Urothelium cell line (cell line): ENCODE data around the gene EIF3I.
A peak's percentile ranks its signal among the peaks of the same experiment; 100 is the strongest.

Experiments used
- DNase-seq: peaks from one replicate; pipeline ENCODE4 v3.0.0; 2011; ENCODE audit warnings: low spot score, mixed read lengths
- FAIRE-seq: peaks from 2 replicates; lab custom pipeline; 2011; peaks lifted over from hg19 to GRCh38; lab: Jason Lieb, UNC

The EIF3I gene

DNA sequence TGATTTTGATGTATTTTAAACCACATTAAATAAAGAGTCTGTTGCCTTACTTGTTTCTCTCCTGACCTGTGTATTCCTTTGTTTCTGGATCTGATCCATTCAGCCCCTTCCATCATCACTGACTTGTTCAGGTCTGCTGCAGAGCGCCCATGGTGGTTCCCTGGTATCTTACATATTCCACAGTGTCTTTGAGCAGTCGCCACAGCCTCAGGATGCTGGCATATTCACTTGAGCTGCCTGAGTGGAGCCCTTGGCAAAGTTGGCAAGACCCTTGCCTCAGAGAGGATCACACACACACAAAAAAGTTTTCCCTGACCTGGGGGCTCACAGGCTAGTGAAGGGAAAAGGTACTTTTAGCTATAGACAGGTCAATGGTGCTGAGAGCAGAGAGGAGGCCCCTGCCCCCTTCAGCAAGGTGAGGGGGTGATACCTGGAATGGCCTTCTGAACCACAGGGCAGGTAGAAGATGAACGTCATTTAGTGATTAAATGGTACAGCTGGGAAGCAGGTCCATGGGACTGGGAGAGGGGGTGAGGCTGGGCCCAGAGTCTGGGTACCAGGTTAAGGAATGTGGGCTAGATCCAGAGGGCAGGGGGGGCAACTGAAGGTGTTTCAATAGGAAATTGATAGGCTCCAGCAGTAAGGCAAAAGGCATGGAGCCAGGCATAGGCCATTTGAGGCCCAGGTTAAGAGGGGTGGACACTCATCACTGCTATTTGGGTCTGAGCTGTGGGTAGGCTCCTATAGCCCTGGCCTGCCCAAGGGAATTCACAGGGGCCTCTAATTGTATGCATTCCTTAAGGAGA, 23.8 kb upstream of the EIF3I start:
- FAIRE-seq (no peak), DNase-seq (no peak)

DNA sequence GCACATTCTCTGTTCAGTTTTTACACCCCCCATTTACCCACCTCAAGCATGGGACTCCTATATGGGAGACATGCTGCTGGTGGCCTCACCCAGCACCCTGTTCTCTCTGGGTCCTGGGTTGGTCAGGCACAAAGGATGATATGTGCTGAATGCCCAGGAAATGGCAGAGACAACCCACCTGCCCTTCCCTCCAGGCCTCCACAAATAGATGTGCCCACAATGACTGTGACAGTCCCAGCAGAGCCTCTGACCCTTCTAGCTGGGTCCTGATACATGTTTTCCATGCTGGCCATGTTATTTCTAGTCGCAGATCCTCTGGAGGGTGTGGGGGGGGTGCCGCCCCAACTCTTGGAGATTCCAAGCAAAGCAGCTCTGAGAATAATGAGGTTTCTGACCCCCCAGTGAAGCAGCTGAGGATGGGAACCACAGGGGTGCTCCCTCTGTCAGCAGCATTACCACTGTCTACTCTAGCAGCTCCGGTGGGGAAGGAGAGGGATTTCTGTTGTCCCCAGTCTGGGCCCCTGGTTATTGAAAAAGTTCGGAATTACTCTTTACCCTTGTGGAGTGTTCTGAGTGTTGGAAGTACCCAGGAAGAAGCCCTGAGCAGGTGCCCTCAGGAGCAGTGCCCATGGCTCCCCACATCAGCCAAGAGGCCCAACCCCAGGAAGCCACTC, 23.0 kb upstream of the EIF3I start:
- DNase-seq (no peak), FAIRE-seq (no peak)

DNA sequence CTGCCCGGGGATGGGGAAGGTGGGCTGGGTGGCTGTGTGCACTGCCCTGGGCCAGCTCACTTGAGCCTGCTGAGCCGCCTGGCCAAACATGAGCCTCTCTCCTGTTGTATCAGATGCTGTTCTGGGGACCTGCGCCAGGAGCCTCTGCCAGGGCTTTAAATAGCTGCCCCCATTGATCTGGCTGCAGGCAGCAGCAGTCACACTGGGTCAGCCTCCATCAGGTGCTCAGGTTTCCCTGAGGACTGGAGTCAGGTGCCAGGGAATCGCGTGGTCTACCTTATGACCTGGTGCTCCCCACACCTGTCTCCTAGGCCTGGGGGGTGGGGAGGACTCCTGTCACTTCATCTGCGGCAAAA, 22.5 kb upstream of the EIF3I start:
- no peak for FAIRE-seq
- no peak for DNase-seq

- DNase-seq, result peak; percentile 54
Measured at GRCh38 chr1:32200226-32201010, 21.8 kb upstream of the EIF3I start, which contains the start of gene CCDC28B. Gene CCDC28B, plus strand, starts transcription at chr1:32200595. Its CDS starts 1,341 bp downstream, at chr1:32201936.

GRCh38 chr1:32201011-32201855, 21.0 kb upstream of the EIF3I start:
- DNase-seq, result no peak
- FAIRE-seq, result no peak

More at GRCh38 chr1:32200226-32201010, 21.8 kb upstream of the EIF3I start, which contains the start of gene CCDC28B:
- FAIRE-seq, result no peak

DNA sequence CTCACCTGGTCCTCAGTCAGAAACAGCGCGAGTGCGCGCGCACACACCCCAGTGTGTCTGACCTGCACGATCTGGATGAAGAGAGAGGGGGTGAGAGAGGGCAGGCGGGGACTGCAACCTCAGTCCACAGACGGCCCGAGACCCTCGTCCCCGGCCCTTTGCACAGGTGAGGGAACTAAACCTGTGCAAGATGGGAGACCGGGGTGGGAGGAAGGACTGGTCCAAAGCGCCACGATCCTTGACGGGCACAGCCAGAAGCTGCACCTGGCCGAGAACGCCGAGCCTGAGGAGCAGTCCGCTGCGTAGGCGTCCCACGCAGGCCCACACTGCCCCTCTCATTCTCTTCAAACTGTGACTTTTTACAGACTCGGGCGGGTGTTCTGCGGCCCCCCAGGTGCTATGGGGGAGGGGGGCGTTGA, 17.3 kb upstream of the EIF3I start:
- DNase-seq, result no peak

DNA sequence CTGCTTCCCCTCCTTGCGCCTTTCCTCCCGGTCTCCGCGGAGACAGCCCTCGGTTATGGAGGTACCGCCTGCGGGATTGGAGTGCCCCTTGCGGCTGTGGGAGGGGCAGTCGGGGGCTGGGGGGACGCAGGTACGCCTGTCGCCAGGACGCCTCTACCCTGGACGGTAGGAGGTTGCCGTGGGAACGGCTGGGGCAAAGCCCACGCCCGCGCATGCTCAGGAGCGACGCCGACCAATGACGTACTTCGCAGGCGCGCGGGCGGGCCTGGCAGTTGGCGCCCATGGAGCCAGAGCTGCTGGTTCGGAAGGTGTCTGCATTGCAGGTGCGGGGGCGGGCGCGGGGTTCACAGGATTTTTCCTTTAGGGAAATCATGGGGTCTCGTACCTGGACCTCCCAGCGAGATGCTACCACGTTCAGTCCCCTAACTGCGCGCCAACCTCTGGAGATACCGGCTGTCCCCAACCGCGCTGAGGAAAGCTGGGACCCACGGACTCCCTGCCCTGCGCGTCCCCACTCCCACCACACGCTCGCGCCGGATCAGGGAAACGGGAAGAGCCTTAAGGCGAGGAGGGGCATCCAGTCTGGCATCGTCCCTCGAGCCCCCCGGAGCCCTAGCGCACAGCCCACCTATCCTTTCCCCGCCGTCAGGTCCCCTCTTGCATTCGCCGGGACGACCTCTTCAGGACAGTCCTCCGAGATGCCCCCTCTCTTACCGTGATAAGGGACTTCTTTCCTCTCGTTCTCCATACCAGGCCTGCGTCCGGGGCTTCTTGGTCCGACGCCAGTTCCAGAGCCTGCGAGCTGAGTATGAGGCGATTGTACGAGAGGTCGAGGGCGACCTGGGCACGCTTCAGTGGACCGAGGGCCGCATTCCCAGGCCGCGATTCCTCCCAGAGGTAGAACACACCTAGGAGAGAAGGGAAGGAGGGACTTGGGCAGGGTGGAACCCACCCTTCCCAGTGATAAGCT, 16.5 kb upstream of the EIF3I start, which contains the start of gene IQCC:
TSS of gene IQCC (plus strand) at position 271 of the 970 bp plus-strand sequence. CDS start at position 282, 11 bp downstream.
- FAIRE-seq, result peak; percentile 92
- peak; percentile 96 for DNase-seq

More for the DNA sequence above, 17.3 kb upstream of the EIF3I start:
- FAIRE-seq, result no peak

GRCh38 chr1:32208469-32208868, 13.7 kb upstream of the EIF3I start:
- no peak for DNase-seq
- FAIRE-seq, result no peak

DNA sequence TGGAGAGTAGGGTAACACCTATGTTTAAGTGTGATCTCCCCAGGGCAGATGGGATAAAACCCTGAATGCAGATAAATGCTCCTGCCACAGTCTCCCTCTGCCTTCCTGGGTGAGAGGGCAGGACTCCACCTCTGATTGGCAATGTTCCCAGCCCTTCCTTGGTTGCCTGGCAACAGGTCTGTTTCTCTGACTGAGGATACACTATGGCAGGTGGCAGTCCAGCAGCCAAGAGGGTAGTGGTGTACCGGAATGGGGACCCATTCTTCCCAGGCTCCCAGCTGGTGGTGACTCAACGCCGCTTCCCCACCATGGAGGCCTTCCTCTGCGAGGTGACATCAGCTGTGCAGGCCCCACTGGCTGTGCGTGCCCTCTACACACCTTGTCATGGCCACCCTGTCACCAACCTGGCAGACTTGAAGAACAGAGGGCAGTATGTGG, 13.3 kb upstream of the EIF3I start, which contains the start of gene DCDC2B:
TSS of gene DCDC2B (plus strand) at position 199 of the 438 bp plus-strand sequence. CDS start at position 204, 5 bp downstream.
- peak; percentile 60 for DNase-seq
- peak; percentile 53 for FAIRE-seq

DNA sequence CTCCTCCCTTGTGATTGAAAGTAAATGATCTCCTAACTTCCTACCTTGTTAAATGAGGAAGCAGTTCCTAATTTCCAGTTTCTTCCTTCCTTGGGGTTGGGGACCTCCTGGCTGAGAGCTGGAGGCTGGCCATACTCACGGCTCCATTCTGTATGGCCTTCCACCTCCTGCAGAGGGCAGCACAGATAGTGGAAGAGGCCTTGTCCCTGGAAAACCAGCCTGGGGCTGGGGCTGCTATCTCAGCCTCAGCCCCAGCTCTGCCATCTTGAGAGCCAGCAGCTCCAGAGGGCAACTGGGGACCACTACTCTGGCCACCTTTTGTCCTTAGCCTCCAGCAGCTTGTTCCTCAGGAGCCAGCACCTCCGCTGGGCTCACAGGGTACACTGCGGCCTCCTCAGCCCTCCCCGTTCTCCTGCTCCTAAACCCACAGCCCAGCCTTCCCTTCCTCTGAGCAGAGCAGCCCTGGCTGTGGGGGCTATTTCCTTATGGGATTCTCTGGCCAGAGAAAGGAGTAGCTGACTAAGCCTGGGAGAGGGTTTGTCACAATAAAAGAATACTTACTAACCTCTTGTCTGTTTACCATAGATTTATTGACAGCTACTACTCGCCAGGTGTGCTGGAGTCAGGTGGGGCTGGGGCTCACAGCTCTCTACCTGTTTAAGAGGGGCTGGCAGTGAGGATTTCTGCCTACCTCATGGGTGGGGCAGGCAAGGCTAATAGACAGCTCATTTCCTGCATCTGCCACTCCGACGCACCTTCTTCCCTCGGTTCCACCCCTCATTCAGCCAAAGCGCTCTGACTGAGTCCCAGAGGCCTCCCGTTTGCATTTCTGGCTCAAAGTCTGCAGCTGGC, 6.4 kb upstream of the EIF3I start:
- FAIRE-seq (peak; percentile 23), DNase-seq (peak; percentile 69)

- FAIRE-seq (no peak), DNase-seq (no peak)
Measured at GRCh38 chr1:32216566-32216965, 5.6 kb upstream of the EIF3I start.

DNA sequence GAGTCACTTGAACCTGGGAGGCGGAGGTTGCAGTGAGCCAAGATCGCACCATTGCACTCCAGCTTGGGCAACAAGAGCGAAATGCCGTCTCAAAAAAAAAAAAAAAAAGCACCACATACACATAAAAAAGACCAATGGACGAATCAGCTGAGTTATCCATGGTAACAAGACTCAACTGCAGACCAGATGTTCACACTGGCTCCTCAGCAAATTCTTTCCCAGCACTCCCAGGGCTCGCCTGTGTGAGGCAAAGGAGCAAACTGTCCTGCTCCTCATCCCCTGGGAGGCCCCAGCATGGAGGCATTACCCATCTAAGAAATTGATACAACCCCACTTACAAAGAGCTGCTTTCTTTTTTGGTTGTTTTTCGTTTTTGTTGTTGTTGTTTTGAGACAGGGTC, 3.2 kb upstream of the EIF3I start:
- DNase-seq (no peak), FAIRE-seq (no peak)

GRCh38 chr1:32220746-32221580, 1.2 kb upstream of the EIF3I start:
- DNase-seq (no peak), FAIRE-seq (no peak)

GRCh38 chr1:32221581-32221979, 627 bp upstream of the EIF3I start:
- no peak for FAIRE-seq
- no peak for DNase-seq

- FAIRE-seq (no peak), DNase-seq (no peak)
Measured at GRCh38 chr1:32223683-32224082, 1.5 kb downstream of the EIF3I start.

GRCh38 chr1:32224285-32224684, 2.1 kb downstream of the EIF3I start:
- DNase-seq (no peak), FAIRE-seq (no peak)

DNA sequence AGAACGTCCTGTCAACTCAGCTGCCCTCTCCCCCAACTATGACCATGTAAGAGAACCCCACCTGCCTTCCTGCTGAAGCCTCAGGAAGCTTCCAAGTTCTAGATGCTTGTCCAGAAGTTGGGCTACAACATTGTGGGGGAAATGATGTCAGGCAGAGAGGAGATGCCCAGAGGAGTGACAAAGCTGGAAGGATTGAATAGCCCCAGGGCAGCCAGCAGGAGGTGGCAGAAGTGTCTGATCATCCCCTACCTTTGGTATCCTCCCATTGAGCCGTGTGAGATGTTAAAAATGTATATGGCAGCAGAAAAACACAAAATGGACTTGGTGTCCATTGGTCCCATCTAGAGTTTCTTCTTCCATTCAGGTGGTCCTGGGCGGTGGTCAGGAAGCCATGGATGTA, 6.6 kb downstream of the EIF3I start:
- FAIRE-seq (no peak), DNase-seq (no peak)
